Transverse colon (tissue), 4 donors: ENCODE results near the gene OXSR1. TPM values are rescaled to one million over a fixed set of nuclear protein-coding genes. Genes with fewer than 3 reads are reported as not detected.
"Not testable (repeated sequence)": the region's sequence is repeated elsewhere in the genome, so short reads cannot be mapped to it uniquely, and the experiment has no call there.

Source experiments
- DNase-seq: peaks from one replicate; pipeline ENCODE4 v3.0.0-alpha.2; 2019
- H3K27ac ChIP-seq, 4 donors: fragments of 200-600 bp; sonication (generic); 2 replicates each; pipeline ENCODE4 v1.5.1; 2016 to 2018; ENCODE audit warnings: inconsistent platforms in 4 of 4
- H3K27me3 ChIP-seq: fragments of 200-600 bp; sonication (generic); 2 replicates; pipeline ENCODE4 v1.5.1; 2017; ENCODE audit warnings: inconsistent platforms
- H3K36me3 ChIP-seq, 4 donors: fragments of 200-600 bp; sonication (generic); 2 replicates each; pipeline ENCODE4 v1.5.1; 2017 to 2019; ENCODE audit warnings: inconsistent platforms in 4 of 4
- H3K4me1 ChIP-seq, 4 donors: fragments of 200-600 bp; sonication (generic); 2 replicates each; pipeline ENCODE4 v1.5.1; 2017 to 2020; ENCODE audit warnings: inconsistent platforms in 4 of 4
- H3K4me3 ChIP-seq, 4 donors: fragments of 200-600 bp; sonication (generic); 1 replicate in 1 of 4; 2 replicates in 3 of 4; pipeline versions ENCODE4 v1.5.1 to v1.6.1; 2017 to 2019; ENCODE audit warnings: inconsistent platforms in 4 of 4
- H3K9me3 ChIP-seq, 2 donors: fragments of 200-600 bp; sonication (generic); 2 replicates each; pipeline ENCODE4 v1.5.1; 2017 to 2019; ENCODE audit warnings: inconsistent platforms in 2 of 2
- CTCF ChIP-seq, 5 experiments: fragments of 200-600 bp in 3 of 5; fragments of 450-650 bp in 2 of 5; sonication (generic) in 3 of 5; IDR thresholded peaks; 1 replicate in 2 of 5; 2 replicates in 3 of 5; pipeline ENCODE4 v1.5.1; 2016 to 2017; ENCODE audit warnings: antibody characterized with exemption in 5 of 5, inconsistent platforms in 3 of 5, mild to moderate bottlenecking in 2 of 5, moderate library complexity in 1 of 5
- EP300 ChIP-seq: sonication (generic); formaldehyde crosslinking; IDR thresholded peaks from one replicate; pipeline ENCODE4 v1.6.1; 2017; ENCODE audit warnings: antibody characterized with exemption, low read depth
- POLR2A ChIP-seq: fragments of 450-650 bp; IDR thresholded peaks from one replicate; pipeline ENCODE4 v1.6.1; 2016; ENCODE audit warnings: antibody characterized with exemption, mild to moderate bottlenecking, moderate library complexity
- POLR2AphosphoS5 ChIP-seq, 3 donors: sonication (generic); formaldehyde crosslinking; IDR thresholded peaks; one replicate each; pipeline ENCODE4 v1.6.1; 2016; ENCODE audit warnings: antibody characterized with exemption in 3 of 3
- WGBS, 2 donors: methylation state at CpG; one replicate each; pipeline ENCODE4 v1.1.5; 2018; ENCODE audit warnings: low coverage in 1 of 2; 5-methylcytosine and 5-hydroxymethylcytosine counted together
- in situ Hi-C, 4 donors: fragments of 200-750 bp; cut with MboI; loops; one replicate each; pipeline versions ENCODE4 v1.15.0 to v1.15.1; 2017; ENCODE audit warnings: low sequenced_read_pairs in 3 of 4, low pct_ligation_motif_present in 1 of 4, low pct_unique_long_range_greater_than_20kb in 1 of 4
- intact Hi-C: fragments of 100-400 bp; cut with DNase I; formaldehyde crosslinking; loops from one replicate; pipeline ENCODE4 v1.15.1; 2023; ENCODE audit warnings: low total_unique reads
- total RNA-seq, 4 donors: library from RNA; depleted of rRNA; stranded (reverse); fragments of >200 nt; gene quantifications; one replicate each; pipeline ENCODE4 v1.1.0, GENCODE V29; 2016

The OXSR1 gene
- total RNA-seq, 4 donors from 2014 or later: 35.9 to 47.9 (median 43.5) TPM

DNA sequence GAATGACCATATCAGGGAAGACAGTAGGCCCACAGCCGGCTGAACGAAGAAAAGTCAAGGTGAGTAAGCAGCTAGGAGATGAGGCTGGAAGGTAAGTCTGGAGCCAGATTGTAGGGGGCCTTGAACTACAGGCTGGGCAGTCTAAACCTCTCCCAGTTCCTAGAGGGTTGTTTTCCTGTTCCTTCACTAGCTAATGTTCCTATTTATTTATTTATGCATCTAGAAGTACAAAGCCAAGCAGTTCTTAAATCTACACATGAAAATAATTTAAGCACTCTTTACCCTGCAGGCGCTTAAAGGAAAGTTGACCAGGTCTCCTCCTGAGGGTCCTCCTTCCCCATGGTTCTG, 32.2 kb upstream of the OXSR1 start:
- Histone ChIP-seq H3K27ac (peak overlapping the region; percentile 57 to 69 (median 62)), H3K9me3 (no peaks in the 10 kb centered on the region), H3K36me3 (peaks cover 0 to 24% (median 10%) of the 10 kb centered on the region in 4 donors), H3K27me3 (no peaks in the 10 kb centered on the region), H3K4me3 (no peak overlapping the region), H3K4me1 (peaks cover 26 to 57% (median 41%) of the 10 kb centered on the region in 4 donors)
- WGBS, 2 donors: 84 to 87% methylated on average over 2 to 3 of the region's 3 CpGs
- in situ Hi-C loops (loop anchor here in 2 of 4 donors (25.0 kb wide), 2 partner anchors 329 to 354 kb away; partner anchors contain the start of genes ACVR2B (in 1 of the 2) and EXOG (in 1 of the 2)), intact Hi-C loops (no loop called here)
- peak; percentile 5 for DNase-seq
- TF ChIP-seq POLR2AphosphoS5 (IDR thresholded peaks at IDR 0.05) (no peak), POLR2A (no peak), CTCF (IDR thresholded peaks at IDR 0.05) (no peak), EP300 (no peak)

DNA sequence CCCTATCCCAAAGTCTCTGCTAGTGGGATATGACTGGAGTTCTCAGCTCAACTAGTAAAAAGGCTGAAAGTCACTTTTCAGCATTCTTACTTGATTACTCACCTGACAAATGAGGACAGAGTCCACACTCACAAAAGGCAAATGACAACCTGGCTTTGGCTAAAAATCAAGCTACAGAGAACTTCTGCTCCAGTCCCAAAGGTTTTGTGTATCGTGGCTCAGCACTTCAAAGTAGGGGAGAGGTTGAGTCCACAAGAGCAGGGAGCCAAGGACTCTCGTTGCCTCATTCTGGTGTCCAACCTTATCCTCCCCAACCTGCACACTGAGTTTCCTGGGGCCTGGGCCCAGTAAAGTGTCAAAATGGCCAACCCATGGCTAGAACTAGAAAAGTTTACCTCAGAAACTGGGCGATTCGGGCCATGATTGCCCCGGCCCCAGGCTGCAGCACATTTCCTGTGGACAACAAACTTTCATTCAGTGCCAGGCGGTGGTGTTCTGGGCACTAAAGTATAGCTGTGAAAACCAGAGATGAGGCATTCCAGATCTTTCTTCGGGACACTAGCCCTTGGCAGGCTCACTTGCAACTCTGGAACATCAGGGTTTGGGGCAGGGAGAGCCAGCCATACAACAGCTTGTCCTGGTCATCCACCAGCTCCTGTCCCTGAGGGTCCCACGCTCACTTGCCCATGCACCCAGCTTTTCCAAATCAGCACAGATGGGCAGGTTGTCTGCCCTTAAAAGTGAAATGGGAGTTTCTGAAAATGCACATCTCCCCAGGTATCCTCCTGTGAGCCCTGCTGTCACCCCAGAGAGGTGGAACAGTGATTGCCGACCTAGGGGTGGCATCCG, 31.6 kb upstream of the OXSR1 start:
- intact Hi-C loops: no loop called here

DNA sequence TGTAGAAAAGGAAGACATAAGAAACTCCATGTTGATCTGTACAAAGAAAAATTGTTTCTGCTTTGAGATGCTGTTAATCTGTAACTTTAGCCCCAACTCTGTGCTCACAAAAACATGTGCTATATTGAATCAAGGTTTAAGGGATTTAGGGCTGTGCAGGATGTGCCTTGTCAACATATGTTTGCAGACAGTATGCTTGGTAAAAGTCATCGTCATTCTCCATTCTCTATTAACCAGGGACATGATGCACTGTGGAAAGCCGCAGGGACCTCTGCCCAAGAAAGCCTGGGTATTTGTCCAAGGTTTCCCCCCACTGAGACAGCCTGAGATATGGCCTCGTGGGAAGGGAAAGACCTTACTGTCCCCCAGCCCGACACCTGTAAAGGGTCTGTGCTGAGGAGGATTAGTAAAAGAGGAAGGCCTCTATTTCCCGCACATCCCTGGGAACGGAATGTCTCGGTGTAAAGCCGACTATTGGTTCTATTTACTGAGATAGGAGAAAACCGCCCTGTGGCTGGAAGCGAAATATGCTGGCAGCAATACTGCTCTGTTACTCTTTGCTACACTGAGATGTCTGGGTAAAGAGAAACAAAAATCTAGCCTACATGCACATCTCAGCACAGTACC, 30.7 kb upstream of the OXSR1 start:
- H3K4me3 ChIP-seq: not testable (repeated sequence)

More for the DNA sequence above, 31.6 kb upstream of the OXSR1 start:
- Histone ChIP-seq H3K4me1 (peaks cover 26 to 57% (median 42%) of the 10 kb centered on the region in 4 donors), H3K9me3 (no peaks in the 10 kb centered on the region), H3K36me3 (peaks cover 0 to 18% (median 7%) of the 10 kb centered on the region in 4 donors), H3K4me3 (no peak overlapping the region), H3K27me3 (no peaks in the 10 kb centered on the region), H3K27ac (peak overlapping the region; percentile 57 to 69 (median 62))
- peak; percentile 46 for DNase-seq
- TF ChIP-seq CTCF (IDR thresholded peaks at IDR 0.05): no peak
- TF ChIP-seq POLR2A: no peak
- no peak for TF ChIP-seq EP300
- peak in 2 of 3 donors; percentile 69 to 78 for TF ChIP-seq POLR2AphosphoS5 (IDR thresholded peaks at IDR 0.05)
- in situ Hi-C loops: loop anchor here in 2 of 4 donors (25.0 kb wide), 2 partner anchors 329 to 354 kb away; partner anchors contain the start of genes ACVR2B (in 1 of the 2) and EXOG (in 1 of the 2)
- 68% methylated on average over 10 of the region's 10 CpGs; no CpG with 5 or more reads in 1 of the 2 donors for WGBS, 2 donors

GRCh38 chr3:38135621-38136277, 29.6 kb upstream of the OXSR1 start:
- DNase-seq, intact Hi-C loops, H3K36me3 ChIP-seq, H3K9me3 ChIP-seq, H3K27me3 ChIP-seq: not testable (repeated sequence)
- peaks cover 35 to 67% (median 52%) of the 10 kb centered on the region in 4 donors for H3K4me1 ChIP-seq
- H3K4me3 ChIP-seq: peak overlapping the region; percentile 62 to 99 (median 89)
- in situ Hi-C loops: loop anchor here in 2 of 4 donors (25.0 kb wide), 2 partner anchors 327 to 352 kb away; partner anchors contain the start of genes ACVR2B (in 1 of the 2) and EXOG (in 1 of the 2)
- peak overlapping the region; percentile 92 to 97 (median 95) for H3K27ac ChIP-seq
- WGBS, 2 donors: 47 to 60% methylated on average over 10 of the region's 10 CpGs

More for the DNA sequence above, 30.7 kb upstream of the OXSR1 start:
- H3K9me3 ChIP-seq, intact Hi-C loops, DNase-seq, H3K27me3 ChIP-seq: not testable (repeated sequence)
- WGBS, 2 donors: 87% methylated on average over 3 to 10 of the region's 10 CpGs
- H3K36me3 ChIP-seq: peaks cover 0 to 11% (median 3%) of the 10 kb centered on the region in 4 donors
- H3K4me1 ChIP-seq: peaks cover 30 to 62% (median 48%) of the 10 kb centered on the region in 4 donors
- peak overlapping the region; percentile 57 to 69 (median 62) for H3K27ac ChIP-seq
- in situ Hi-C loops: loop anchor here in 2 of 4 donors (25.0 kb wide), 2 partner anchors 328 to 353 kb away; partner anchors contain the start of genes ACVR2B (in 1 of the 2) and EXOG (in 1 of the 2)
